Panc1 (cell line): ENCODE measurements around the gene CNTN5. TPM values are rescaled to one million over a fixed set of nuclear protein-coding genes. Genes with fewer than 3 reads are reported as not detected.

Experiments
- ATAC-seq: fragments of 200-7000 bp; cut with Tn5 transposase; 2 replicates; pipeline ENCODE4 v1.9.1; 2020; ENCODE audit warnings: mild to moderate bottlenecking, moderate library complexity
- BruUV-seq: library from RNA; stranded (reverse); fragments of 400-500 nt; replicated peaks from 2 replicates; lab custom pipeline; 2021; lab: Mats Ljungman, UMichigan
- CTCF ChIA-PET: fragments of 300-600 bp; sonication (Branson Sonifier 250); formaldehyde crosslinking; loops from one replicate; lab custom pipeline; 2022; ENCODE audit warnings: antibody characterized with exemption; lab: Charles Lee
- POLR2A ChIA-PET: fragments of 300-600 bp; sonication (Branson Sonifier 250); formaldehyde crosslinking; loops from one replicate; lab custom pipeline; 2022; ENCODE audit warnings: antibody characterized with exemption; lab: Charles Lee
- DNase-seq: peaks from one replicate; pipeline ENCODE4 v3.0.0-alpha.2; 2010; ENCODE audit warnings: low read depth, low spot score
- H3K27ac ChIP-seq: 2 replicates; pipeline ENCODE4 v1.5.1; 2011; ENCODE audit warnings: mild to moderate bottlenecking, low read length, inconsistent platforms
- H3K27me3 ChIP-seq: fragments of 200-500 bp; sonication (Bioruptor generic); 2 replicates; pipeline ENCODE4 v1.6.0; 2014; ENCODE audit warnings: low read length, inconsistent platforms; ENCODE audit not compliant: control insufficient read depth, insufficient read depth
- H3K36me3 ChIP-seq: fragments of 200-500 bp; sonication (Bioruptor generic); 2 replicates; pipeline ENCODE4 v1.5.1; 2014; ENCODE audit warnings: inconsistent platforms, mild to moderate bottlenecking, low read length, moderate library complexity; ENCODE audit not compliant: control insufficient read depth, insufficient read depth
- H3K4me1 ChIP-seq: 2 replicates; pipeline ENCODE4 v1.5.1; 2011; ENCODE audit warnings: inconsistent platforms, mild to moderate bottlenecking, low read length, moderate library complexity; ENCODE audit not compliant: control insufficient read depth, insufficient read depth
- H3K4me3 ChIP-seq, 2 experiments: 2 replicates each; pipeline ENCODE4 v1.5.1; 2011 to 2012; ENCODE audit warnings: low read depth in 2 of 2, low read length in 2 of 2, mild to moderate bottlenecking in 2 of 2, inconsistent platforms in 1 of 2, moderate library complexity in 1 of 2
- H3K9me3 ChIP-seq: fragments of 200-500 bp; sonication (Bioruptor generic); 2 replicates; pipeline ENCODE4 v1.5.1; 2014; ENCODE audit warnings: low read depth, mild to moderate bottlenecking, inconsistent platforms, low read length, moderate library complexity; ENCODE audit not compliant: control insufficient read depth, insufficient read depth
- CTCF ChIP-seq: fragments of 450-650 bp; IDR thresholded peaks from 2 replicates; pipeline ENCODE4 v1.5.1; 2017; ENCODE audit warnings: mild to moderate bottlenecking
- POLR2AphosphoS5 ChIP-seq: IDR thresholded peaks from 2 replicates; pipeline ENCODE4 v1.6.1; 2012; ENCODE audit warnings: mild to moderate bottlenecking, low read depth, low read length, moderate library complexity
- SIN3A ChIP-seq: IDR thresholded peaks from 2 replicates; pipeline ENCODE4 v1.6.1; 2012; ENCODE audit warnings: low read depth, mild to moderate bottlenecking, low read length, moderate library complexity, borderline replicate concordance; ENCODE audit not compliant: insufficient read depth
- TCF7L2 ChIP-seq: IDR thresholded peaks from 2 replicates; pipeline ENCODE4 v1.6.1; 2011; ENCODE audit warnings: mild to moderate bottlenecking, low read depth, low read length, inconsistent platforms
- in situ Hi-C: cut with HindIII; loops from 2 replicates; pipeline ENCODE4 v1.10.0; 2016; ENCODE audit warnings: low sequenced_read_pairs, low pct_unique_long_range_greater_than_20kb
- intact Hi-C: fragments of 100-400 bp; cut with micrococcal nuclease; formaldehyde crosslinking; loops from one replicate; pipeline ENCODE4 v1.10.0; 2022; ENCODE audit not compliant: unreplicated experiment
- total RNA-seq: library from RNA; stranded (reverse); gene quantifications from one replicate; pipeline ENCODE4 v1.2.1, GENCODE V29; 2021; ENCODE audit not compliant: unreplicated experiment
- TF ChIP-seq, protein P1 (sequence below), 2 experiments: IDR thresholded peaks; 2 replicates each; pipeline ENCODE4 v1.6.1; 2011 to 2012; ENCODE audit warnings: low read depth in 2 of 2, control low read depth in 1 of 2, low read length in 1 of 2, mild to moderate bottlenecking in 1 of 2, moderate library complexity in 1 of 2; ENCODE audit not compliant: insufficient read depth in 1 of 2

CNTN5 gene
- total RNA-seq, 1 experiment from 2014 or later: not detected

DNA sequence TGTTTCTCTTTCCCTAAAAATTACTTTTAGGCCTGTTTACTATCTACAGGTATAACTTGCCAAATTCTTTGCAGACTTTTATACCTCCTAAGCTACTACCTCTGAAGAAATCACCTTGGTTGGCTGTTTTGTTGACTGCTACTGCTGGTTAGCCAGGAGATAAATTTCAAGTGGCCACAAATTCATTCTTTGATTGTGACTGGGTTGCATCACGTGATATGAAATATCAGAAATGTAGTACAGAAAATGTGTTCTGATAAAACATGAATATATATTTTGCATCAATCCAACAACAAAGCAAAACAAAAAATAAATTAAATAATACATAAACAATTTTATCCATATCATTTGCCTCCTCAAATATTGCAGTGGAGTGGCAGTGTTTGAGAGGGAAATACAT, 291.1 kb downstream of the CNTN5 start:
- ChIA-PET CTCF (no interaction called here), POLR2A (no interaction called here)
- no peak for DNase-seq
- H3K27me3 ChIP-seq: no peaks in the 10 kb centered on the region
- TF ChIP-seq TCF7L2 (no peak), POLR2AphosphoS5 (no peak), CTCF (no peak), SIN3A (no peak)
- TF ChIP-seq, protein P1, sequence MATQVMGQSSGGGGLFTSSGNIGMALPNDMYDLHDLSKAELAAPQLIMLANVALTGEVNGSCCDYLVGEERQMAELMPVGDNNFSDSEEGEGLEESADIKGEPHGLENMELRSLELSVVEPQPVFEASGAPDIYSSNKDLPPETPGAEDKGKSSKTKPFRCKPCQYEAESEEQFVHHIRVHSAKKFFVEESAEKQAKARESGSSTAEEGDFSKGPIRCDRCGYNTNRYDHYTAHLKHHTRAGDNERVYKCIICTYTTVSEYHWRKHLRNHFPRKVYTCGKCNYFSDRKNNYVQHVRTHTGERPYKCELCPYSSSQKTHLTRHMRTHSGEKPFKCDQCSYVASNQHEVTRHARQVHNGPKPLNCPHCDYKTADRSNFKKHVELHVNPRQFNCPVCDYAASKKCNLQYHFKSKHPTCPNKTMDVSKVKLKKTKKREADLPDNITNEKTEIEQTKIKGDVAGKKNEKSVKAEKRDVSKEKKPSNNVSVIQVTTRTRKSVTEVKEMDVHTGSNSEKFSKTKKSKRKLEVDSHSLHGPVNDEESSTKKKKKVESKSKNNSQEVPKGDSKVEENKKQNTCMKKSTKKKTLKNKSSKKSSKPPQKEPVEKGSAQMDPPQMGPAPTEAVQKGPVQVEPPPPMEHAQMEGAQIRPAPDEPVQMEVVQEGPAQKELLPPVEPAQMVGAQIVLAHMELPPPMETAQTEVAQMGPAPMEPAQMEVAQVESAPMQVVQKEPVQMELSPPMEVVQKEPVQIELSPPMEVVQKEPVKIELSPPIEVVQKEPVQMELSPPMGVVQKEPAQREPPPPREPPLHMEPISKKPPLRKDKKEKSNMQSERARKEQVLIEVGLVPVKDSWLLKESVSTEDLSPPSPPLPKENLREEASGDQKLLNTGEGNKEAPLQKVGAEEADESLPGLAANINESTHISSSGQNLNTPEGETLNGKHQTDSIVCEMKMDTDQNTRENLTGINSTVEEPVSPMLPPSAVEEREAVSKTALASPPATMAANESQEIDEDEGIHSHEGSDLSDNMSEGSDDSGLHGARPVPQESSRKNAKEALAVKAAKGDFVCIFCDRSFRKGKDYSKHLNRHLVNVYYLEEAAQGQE (IDR thresholded peaks at IDR 0.05; ENCODE audit: insufficient read depth in 1 of 2, low read depth in 2 of 2, low read length in 1 of 2): no peak
- H3K4me1 ChIP-seq: no peaks in the 10 kb centered on the region
- H3K27ac ChIP-seq: no peak overlapping the region
- no peaks in the 10 kb centered on the region; the same call in 1 of the 2 replicates for H3K9me3 ChIP-seq
- no TSS peak for BruUV-seq
- H3K4me3 ChIP-seq: no peak overlapping the region
- in situ Hi-C loops: no loop called here
- no peak for ATAC-seq
- intact Hi-C loops: no loop called here
- no peaks in the 10 kb centered on the region for H3K36me3 ChIP-seq

GRCh38 chr11:99316776-99317520, 296.2 kb downstream of the CNTN5 start:
- ChIA-PET POLR2A (no interaction called here), CTCF (no interaction called here)
- H3K27ac ChIP-seq: no peak overlapping the region
- no peaks in the 10 kb centered on the region for H3K36me3 ChIP-seq
- TF ChIP-seq POLR2AphosphoS5: no peak
- no peak for TF ChIP-seq CTCF
- no peak for TF ChIP-seq TCF7L2
- no peak for TF ChIP-seq SIN3A
- TF ChIP-seq, protein P1 (IDR thresholded peaks at IDR 0.05; ENCODE audit: insufficient read depth in 1 of 2, low read depth in 2 of 2, low read length in 1 of 2): no peak
- H3K9me3 ChIP-seq: no peaks in the 10 kb centered on the region; the same call in 1 of the 2 replicates
- no peaks in the 10 kb centered on the region for H3K27me3 ChIP-seq
- in situ Hi-C loops: no loop called here
- no peak for DNase-seq
- no peaks in the 10 kb centered on the region for H3K4me1 ChIP-seq
- H3K4me3 ChIP-seq: no peak overlapping the region
- no TSS peak for BruUV-seq
- ATAC-seq: no peak
- intact Hi-C loops: no loop called here
